NB4 (cell line): ENCODE data around the gene NCS1.

Experiments
- DNase-seq: peaks from one replicate; pipeline ENCODE4 v3.0.0; 2010; ENCODE audit warnings: low read depth
- H3K4me3 ChIP-seq: one replicate; pipeline ENCODE4 v1.5.1; 2011; ENCODE audit warnings: mild to moderate bottlenecking, low read depth, low read length, moderate library complexity
- MYC ChIP-seq: IDR thresholded peaks from 2 replicates; pipeline ENCODE4 v1.6.1; 2011; ENCODE audit warnings: low read depth, low read length
- POLR2A ChIP-seq: IDR thresholded peaks from 2 replicates; pipeline ENCODE4 v1.6.1; 2011; ENCODE audit warnings: mild to moderate bottlenecking; ENCODE audit not compliant: insufficient read length; ENCODE audit errors: extremely low read depth
- TF ChIP-seq, protein P1 (sequence below): IDR thresholded peaks from one replicate; pipeline ENCODE4 v1.5.1; 2012; ENCODE audit warnings: low read depth, low read length
- TF ChIP-seq, protein P2 (sequence below): IDR thresholded peaks from 2 replicates; pipeline ENCODE4 v1.6.1; 2011; ENCODE audit warnings: low read depth, low read length

Gene NCS1

DNA sequence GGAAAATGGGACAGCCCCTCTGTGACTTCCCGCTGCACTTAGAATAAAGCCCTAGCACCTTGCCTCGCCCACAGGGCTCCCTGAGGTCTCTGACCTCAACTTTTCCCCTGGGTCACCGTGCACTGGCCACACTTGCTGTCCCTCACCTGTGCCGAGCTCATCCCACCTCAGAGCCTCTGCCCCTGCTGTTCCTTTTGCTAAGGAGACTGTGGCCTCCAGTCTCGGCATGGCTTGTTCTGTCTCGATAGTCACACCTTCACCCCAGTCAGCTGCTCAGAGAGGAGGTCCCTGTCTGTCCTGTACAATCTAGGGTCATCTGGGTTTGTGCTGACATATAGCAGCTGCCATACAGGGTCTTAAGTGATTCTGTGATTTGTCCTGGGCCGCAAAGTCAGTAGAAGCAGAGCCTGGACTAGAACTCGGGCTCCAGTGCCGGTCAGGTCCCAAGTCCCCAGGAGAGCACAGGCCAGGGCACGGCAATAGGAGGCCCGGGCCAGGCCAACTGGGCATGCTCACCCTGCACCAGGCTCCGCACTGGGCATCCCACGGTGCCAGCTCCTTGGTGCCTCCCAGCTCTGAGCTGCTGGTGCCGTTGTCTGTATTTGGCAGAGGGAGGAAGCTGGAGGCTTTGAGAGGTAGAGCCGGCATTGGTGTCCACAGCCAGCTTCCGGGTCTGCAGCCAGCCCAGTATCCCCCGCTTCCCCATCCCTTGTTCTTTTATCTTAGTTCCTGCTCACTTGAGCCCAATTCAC is 35.2 kb downstream of the NCS1 start:
- TF ChIP-seq, protein P1, sequence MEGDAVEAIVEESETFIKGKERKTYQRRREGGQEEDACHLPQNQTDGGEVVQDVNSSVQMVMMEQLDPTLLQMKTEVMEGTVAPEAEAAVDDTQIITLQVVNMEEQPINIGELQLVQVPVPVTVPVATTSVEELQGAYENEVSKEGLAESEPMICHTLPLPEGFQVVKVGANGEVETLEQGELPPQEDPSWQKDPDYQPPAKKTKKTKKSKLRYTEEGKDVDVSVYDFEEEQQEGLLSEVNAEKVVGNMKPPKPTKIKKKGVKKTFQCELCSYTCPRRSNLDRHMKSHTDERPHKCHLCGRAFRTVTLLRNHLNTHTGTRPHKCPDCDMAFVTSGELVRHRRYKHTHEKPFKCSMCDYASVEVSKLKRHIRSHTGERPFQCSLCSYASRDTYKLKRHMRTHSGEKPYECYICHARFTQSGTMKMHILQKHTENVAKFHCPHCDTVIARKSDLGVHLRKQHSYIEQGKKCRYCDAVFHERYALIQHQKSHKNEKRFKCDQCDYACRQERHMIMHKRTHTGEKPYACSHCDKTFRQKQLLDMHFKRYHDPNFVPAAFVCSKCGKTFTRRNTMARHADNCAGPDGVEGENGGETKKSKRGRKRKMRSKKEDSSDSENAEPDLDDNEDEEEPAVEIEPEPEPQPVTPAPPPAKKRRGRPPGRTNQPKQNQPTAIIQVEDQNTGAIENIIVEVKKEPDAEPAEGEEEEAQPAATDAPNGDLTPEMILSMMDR = no peak
- TF ChIP-seq POLR2A (no peak), MYC (no peak)
- TF ChIP-seq, protein P2, sequence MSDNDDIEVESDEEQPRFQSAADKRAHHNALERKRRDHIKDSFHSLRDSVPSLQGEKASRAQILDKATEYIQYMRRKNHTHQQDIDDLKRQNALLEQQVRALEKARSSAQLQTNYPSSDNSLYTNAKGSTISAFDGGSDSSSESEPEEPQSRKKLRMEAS = no peak
- DNase-seq = no peak
- H3K4me3 ChIP-seq = no peak overlapping the region

DNA sequence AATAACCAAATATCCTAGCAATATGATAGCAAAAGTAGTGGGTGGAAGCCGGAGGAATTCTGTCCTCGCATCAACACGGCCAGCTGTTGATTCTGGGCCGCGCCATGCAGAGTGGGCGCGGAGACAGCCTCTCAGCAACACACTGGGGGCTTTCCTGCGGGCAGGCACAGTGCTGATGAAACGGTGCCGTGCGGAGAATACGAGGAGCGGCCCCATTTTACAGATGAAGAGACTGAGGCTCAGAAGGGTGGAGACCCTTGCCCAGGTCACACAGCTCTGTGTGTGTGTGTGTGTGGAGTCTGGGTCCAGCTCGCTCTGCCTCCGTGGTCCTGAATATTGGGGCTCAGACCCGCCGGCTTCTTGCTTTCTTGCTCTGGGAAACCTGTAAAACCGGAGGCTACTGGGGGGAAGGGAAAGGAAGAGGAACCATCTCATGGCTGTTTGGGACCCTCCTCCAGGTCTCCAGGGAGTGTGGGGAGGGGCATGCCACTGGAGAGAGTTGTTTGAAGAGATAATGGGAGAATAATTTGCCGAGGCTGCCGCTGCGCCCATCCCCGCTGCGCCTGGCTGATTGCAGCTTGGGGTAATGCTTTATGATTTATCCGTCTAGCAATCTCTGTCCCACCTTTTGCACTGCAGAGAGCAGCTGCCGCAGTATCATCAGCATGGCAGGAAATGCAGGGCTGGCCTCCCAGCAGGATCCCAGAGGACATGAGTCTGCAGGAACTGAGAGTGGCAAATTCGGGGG is 36.6 kb downstream of the NCS1 start:
- TF ChIP-seq POLR2A = no peak
- TF ChIP-seq, protein P2 = no peak
- H3K4me3 ChIP-seq = no peak overlapping the region
- DNase-seq = peak; percentile 87

DNA sequence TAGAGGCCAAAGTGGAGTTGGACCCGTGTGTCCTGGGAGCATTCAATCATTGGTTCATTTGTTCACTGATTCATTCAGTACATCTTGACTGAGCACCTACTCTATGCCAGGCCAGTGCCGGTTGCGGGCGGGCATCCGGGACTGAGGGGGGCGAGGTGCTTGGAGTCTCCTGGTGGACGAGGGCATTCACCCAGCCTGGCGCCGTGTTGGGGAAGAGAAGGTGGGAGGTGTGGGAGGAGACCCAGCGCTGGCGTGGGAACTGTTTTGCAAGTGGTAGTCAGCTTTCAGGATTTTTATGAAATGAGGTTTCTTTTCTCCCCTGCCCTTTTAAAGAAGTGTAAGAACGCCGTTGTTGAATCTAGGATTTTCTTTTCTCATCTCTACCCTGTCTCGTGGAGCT is 37.2 kb downstream of the NCS1 start:
- peak; percentile 25 for DNase-seq
- no peak overlapping the region for H3K4me3 ChIP-seq
- TF ChIP-seq MYC = no peak

DNA sequence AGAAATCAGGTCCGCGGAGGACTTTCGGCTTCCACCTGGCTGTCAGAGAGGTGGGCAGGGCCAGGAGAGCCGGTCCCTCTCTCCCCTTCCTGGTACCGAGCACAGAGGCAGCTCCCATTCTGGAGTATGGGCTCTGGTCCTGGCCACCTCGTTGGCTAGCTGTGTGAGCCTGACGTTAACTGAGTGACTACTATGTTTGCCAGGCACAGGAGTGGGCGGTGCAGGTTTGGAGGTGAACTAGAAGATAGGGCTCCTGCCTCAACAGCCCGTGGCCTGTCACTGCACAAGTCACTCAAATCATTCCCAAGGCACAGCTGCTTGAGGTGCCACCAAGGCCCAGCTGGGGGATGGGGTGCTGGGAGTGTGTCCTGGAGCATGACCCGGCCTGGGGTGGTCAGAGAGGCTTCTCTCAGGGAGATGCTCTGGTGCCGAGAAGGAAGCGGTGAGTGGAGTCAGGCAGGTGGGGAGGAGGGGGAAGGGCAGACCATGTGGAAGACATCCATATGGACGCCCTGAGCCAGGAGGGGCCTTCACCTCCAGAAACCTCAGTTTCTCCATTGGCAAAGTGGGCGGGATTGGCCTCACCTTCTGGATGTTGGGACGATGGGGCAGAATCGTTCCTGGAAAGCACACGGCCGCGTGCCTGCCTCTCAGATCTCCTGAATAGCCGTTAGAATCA is 39.5 kb downstream of the NCS1 start:
- DNase-seq = no peak
- no peak overlapping the region for H3K4me3 ChIP-seq
- TF ChIP-seq, protein P2 = no peak
- TF ChIP-seq, protein P1 = no peak
- TF ChIP-seq POLR2A (no peak), MYC (no peak)

DNA sequence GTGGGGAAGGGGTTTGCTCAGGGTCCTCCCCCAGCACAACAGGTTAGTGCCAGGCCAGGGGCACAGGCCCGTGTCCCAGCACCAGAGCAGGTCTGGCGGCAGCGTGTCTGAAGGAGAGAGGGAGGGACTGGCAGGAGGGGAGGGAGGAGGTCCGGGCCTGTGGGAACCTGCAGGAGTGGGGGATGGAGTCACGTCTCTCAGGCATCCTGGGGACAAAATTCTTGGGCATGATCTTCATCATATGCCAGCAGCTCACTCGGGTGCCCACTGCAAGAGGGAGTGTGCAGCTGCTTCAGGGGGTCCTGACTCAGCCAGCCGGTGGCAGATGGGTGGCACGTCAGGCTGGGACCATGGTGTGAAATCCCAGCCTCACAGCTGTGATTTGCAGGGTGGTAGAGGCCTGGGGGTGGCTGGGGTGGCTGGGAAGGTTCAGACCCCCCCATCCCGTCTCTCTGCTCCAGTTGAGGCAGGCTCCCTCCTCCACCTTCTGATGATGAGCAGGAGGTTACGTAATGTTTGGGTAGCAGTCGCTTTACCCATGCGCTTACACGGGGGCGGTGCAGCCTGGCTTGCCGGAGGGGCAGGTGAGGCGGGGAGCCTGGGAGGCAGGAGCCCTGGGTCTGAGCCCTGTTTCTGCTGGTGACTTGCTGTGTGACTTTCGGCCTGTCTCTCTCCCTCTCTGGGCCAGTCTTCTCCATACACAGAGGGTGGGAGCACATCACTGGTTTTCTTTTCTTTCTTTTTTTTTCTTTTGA is 40.5 kb downstream of the NCS1 start:
- H3K4me3 ChIP-seq = no peak overlapping the region
- TF ChIP-seq, protein P2 = no peak
- TF ChIP-seq POLR2A (no peak), MYC (no peak)
- TF ChIP-seq, protein P1 = no peak
- peak; percentile 41 for DNase-seq

DNA sequence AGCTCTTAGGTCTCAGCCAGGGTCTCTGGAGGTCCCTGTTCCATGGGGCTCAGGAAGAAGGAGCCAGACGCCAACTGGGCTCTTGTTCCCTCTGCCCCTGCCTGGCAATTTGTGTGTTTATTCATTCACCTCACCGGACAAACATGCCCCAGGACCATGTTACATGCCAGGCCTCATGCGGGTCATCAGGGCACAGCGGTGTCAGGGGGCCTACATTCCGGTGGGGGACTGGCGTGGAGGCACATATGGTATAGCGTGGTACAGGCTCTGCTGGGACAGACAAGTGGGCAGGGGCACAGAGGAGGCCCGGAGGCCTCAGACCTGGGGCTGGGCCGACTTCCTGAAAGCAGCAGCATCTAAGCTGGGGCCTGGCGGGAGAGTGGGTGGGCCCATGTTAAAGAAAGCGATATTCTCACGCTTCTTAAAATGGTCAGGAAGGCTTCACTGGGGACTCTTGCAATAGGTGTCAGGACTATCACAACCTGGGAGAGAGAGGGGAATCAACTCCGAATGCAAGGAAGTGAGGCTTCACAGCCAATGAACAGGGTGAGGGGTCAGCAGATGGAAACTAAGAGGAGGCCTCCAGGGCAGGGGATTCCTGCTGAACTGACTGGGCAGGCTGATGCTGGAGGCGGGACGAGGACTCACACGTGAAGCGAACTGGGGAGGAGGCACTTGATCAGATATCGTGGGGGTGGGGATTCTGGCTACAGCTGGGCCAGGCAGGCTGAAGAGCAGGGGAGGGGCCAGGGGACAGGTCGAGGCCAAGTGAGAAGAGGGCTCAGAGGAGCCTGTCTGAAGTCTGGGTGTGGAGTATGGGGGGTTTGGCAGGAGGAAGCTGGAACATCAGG is 41.9 kb downstream of the NCS1 start:
- H3K4me3 ChIP-seq = no peak overlapping the region
- TF ChIP-seq, protein P2 = no peak
- no peak for TF ChIP-seq POLR2A
- no peak for TF ChIP-seq MYC
- TF ChIP-seq, protein P1 = no peak
- DNase-seq = peak; percentile 55
